H9 (cell line): Measurements from ENCODE around the gene EIF3A. TPM values are rescaled to one million over a fixed set of nuclear protein-coding genes. Genes with fewer than 3 reads are reported as not detected.

Experiments used
- DNase-seq: peaks from one replicate; pipeline ENCODE4 v3.0.0-alpha.2; 2017
- H2AFZ ChIP-seq: one replicate; pipeline ENCODE4 v1.6.1; 2013; ENCODE audit warnings: mild to moderate bottlenecking, low read length, control low read depth, moderate library complexity
- H2AK5ac ChIP-seq: 2 replicates; pipeline ENCODE4 v1.6.1; 2013; ENCODE audit warnings: low read length, control low read depth, mixed read lengths; ENCODE audit not compliant: insufficient read length
- H2BK120ac ChIP-seq: one replicate; pipeline ENCODE4 v1.6.1; 2013; ENCODE audit warnings: low read depth, mild to moderate bottlenecking, low read length, control low read depth, inconsistent platforms; ENCODE audit not compliant: poor library complexity, severe bottlenecking
- H2BK12ac ChIP-seq: 2 replicates; pipeline ENCODE4 v1.6.1; 2013; ENCODE audit warnings: low read length, control low read depth, mixed read lengths, low read depth; ENCODE audit not compliant: insufficient read length
- H2BK15ac ChIP-seq: 2 replicates; pipeline ENCODE4 v1.6.1; 2013; ENCODE audit warnings: low read depth, low read length, control low read depth
- H2BK20ac ChIP-seq: one replicate; pipeline ENCODE4 v1.6.1; 2013; ENCODE audit warnings: low read depth, mild to moderate bottlenecking, low read length, control low read depth, inconsistent platforms; ENCODE audit not compliant: poor library complexity, severe bottlenecking
- H2BK5ac ChIP-seq: 2 replicates; pipeline ENCODE4 v1.6.1; 2013; ENCODE audit warnings: low read length, control low read depth, mixed read lengths; ENCODE audit not compliant: insufficient read length
- H3K14ac ChIP-seq: 2 replicates; pipeline ENCODE4 v1.6.1; 2013; ENCODE audit warnings: low read length, control low read depth; ENCODE audit not compliant: insufficient read depth
- H3K18ac ChIP-seq: 2 replicates; pipeline ENCODE4 v1.6.1; 2013; ENCODE audit warnings: low read depth, mild to moderate bottlenecking, mixed read lengths, low read length, control low read depth; ENCODE audit not compliant: insufficient read length
- H3K23ac ChIP-seq: 2 replicates; pipeline ENCODE4 v1.6.1; 2013; ENCODE audit warnings: low read length, control low read depth, mixed read lengths, low read depth; ENCODE audit not compliant: insufficient read length
- H3K23me2 ChIP-seq: 2 replicates; pipeline ENCODE4 v1.6.1; 2013; ENCODE audit warnings: low read depth, mild to moderate bottlenecking, mixed read lengths, low read length, control low read depth; ENCODE audit not compliant: insufficient read length, poor library complexity, severe bottlenecking
- H3K27ac ChIP-seq: 2 replicates; pipeline ENCODE4 v1.5.1; 2013; ENCODE audit warnings: low read length, control low read depth, mixed read lengths, low read depth; ENCODE audit not compliant: insufficient read length
- H3K27me3 ChIP-seq: 2 replicates; pipeline ENCODE4 v1.6.1; 2013; ENCODE audit warnings: low read length, control low read depth, inconsistent platforms; ENCODE audit not compliant: insufficient read depth
- H3K4ac ChIP-seq: 2 replicates; pipeline ENCODE4 v1.6.1; 2013; ENCODE audit warnings: low read depth, mild to moderate bottlenecking, control low read depth, inconsistent platforms, low read length, moderate library complexity
- H3K4me1 ChIP-seq: 2 replicates; pipeline ENCODE4 v1.6.1; 2013; ENCODE audit warnings: low read length, control low read depth, inconsistent platforms; ENCODE audit not compliant: insufficient read depth
- H3K4me2 ChIP-seq: 2 replicates; pipeline ENCODE4 v1.6.1; 2013; ENCODE audit warnings: low read length, control low read depth, mixed read lengths; ENCODE audit not compliant: insufficient read length, insufficient read depth
- H3K56ac ChIP-seq: 2 replicates; pipeline ENCODE4 v1.6.1; 2013; ENCODE audit warnings: low read depth, mild to moderate bottlenecking, mixed read lengths, low read length, control low read depth; ENCODE audit not compliant: insufficient read length
- H3K79me1 ChIP-seq: 2 replicates; pipeline ENCODE4 v1.6.1; 2013; ENCODE audit warnings: low read depth, mild to moderate bottlenecking, moderate library complexity, low read length, control low read depth, inconsistent platforms; ENCODE audit not compliant: insufficient read depth, poor library complexity, severe bottlenecking
- H3K79me2 ChIP-seq: 2 replicates; pipeline ENCODE4 v1.6.1; 2013; ENCODE audit warnings: low read length, control low read depth, inconsistent platforms; ENCODE audit not compliant: insufficient read depth
- H3K9ac ChIP-seq: 2 replicates; pipeline ENCODE4 v1.6.1; 2013; ENCODE audit warnings: low read length, control low read depth, mixed read lengths; ENCODE audit not compliant: insufficient read length; ENCODE audit errors: extremely low read depth
- H3K9me3 ChIP-seq: one replicate; pipeline ENCODE4 v1.6.1; 2013; ENCODE audit warnings: low read depth, low read length, inconsistent platforms; ENCODE audit not compliant: control insufficient read depth
- H3T11ph ChIP-seq: one replicate; pipeline ENCODE4 v1.6.1; 2013; ENCODE audit warnings: mild to moderate bottlenecking, low read length, control low read depth, inconsistent platforms
- H4K20me1 ChIP-seq: one replicate; pipeline ENCODE4 v1.6.1; 2013; ENCODE audit not compliant: control insufficient read depth, insufficient read length, insufficient read depth
- H4K5ac ChIP-seq: 2 replicates; pipeline ENCODE4 v1.6.1; 2013; ENCODE audit warnings: low read depth, mild to moderate bottlenecking, mixed read lengths, low read length, control low read depth; ENCODE audit not compliant: insufficient read length
- H4K8ac ChIP-seq: replicated peaks from 2 replicates; pipeline ENCODE4 v1.6.1; 2013; ENCODE audit warnings: low read length, control low read depth, mixed read lengths, low read depth; ENCODE audit not compliant: insufficient read length
- H4K91ac ChIP-seq: 2 replicates; pipeline ENCODE4 v1.6.1; 2013; ENCODE audit warnings: low read depth, mild to moderate bottlenecking, moderate library complexity, mixed read lengths, low read length, control low read depth; ENCODE audit not compliant: insufficient read length
- H3K27ac Mint-ChIP-seq, 3 experiments: 2 replicates in 2 of 3; 3 replicates in 1 of 3; pipeline ENCODE4 v1.8.0; 2020 to 2021; ENCODE audit warnings: mixed read lengths in 3 of 3, mild to moderate bottlenecking in 1 of 3, moderate library complexity in 1 of 3
- H3K27me3 Mint-ChIP-seq: 2 replicates; pipeline ENCODE4 v1.8.0; 2021; ENCODE audit warnings: low read depth, mild to moderate bottlenecking, moderate library complexity, mixed read lengths
- H3K36me3 Mint-ChIP-seq, 3 experiments: 2 replicates in 2 of 3; 3 replicates in 1 of 3; pipeline ENCODE4 v1.8.0; 2020 to 2021; ENCODE audit warnings: low read depth in 3 of 3, mixed read lengths in 3 of 3; ENCODE audit not compliant: insufficient read depth in 1 of 3
- H3K4me1 Mint-ChIP-seq, 2 experiments: 2 replicates each; pipeline ENCODE4 v1.8.0; 2020; ENCODE audit warnings: mixed read lengths in 2 of 2
- H3K4me3 Mint-ChIP-seq, 2 experiments: 2 replicates in 1 of 2; 3 replicates in 1 of 2; pipeline ENCODE4 v1.8.0; 2020 to 2021; ENCODE audit warnings: mild to moderate bottlenecking in 2 of 2, mixed read lengths in 2 of 2, moderate library complexity in 1 of 2
- H3K9me3 Mint-ChIP-seq, 2 experiments: 2 replicates in 1 of 2; 3 replicates in 1 of 2; pipeline ENCODE4 v1.8.0; 2020; ENCODE audit warnings: mild to moderate bottlenecking in 2 of 2, mixed read lengths in 2 of 2, moderate library complexity in 1 of 2
- WGBS: extraction: QIAGEN DNeasy Blood & Tissue Kit; methylation state at CpG from one replicate; pipeline ENCODE4 v1.1.7; 2013; ENCODE audit warnings: missing lambda C conversion rate, low lambda C conversion rate, mixed read lengths; ENCODE audit not compliant: insufficient read length; ENCODE audit errors: extremely low coverage; 5-methylcytosine and 5-hydroxymethylcytosine counted together
- total RNA-seq: library from RNA; stranded (reverse); gene quantifications from 2 replicates; pipeline ENCODE4 v1.2.1, GENCODE V29; 2021
- TF ChIP-seq, protein P1 (sequence below): fragments of 200-600 bp; sonication (generic); conservative IDR thresholded peaks from 3 replicates; pipeline ENCODE4 v1.8.0; 2021; ENCODE audit warnings: antibody characterized with exemption, mild to moderate bottlenecking

EIF3A gene
- total RNA-seq, 1 experiment from 2014 or later, result 206 TPM

DNA sequence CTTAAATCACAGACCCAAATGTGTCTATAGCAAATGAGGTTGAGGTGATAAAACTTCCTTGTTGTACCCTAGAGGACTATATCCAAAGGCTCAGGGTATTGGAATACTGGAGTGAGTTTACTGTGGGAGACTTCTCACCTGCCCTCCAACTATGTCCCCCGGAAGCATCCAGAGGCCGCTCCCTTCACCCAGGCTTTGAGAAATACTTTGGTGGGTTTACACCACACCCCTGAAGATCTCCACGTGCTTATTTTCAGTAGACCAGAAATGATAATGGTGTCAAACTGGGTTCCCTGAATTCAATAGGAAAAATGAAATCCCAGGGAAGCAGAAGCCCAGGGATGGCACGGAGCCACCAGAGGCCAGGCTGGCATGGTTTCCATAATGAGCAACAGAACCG is 82.4 kb downstream of the EIF3A start:
- Histone ChIP-seq H4K20me1 (no peaks in the 10 kb centered on the region), H3K18ac (no peak overlapping the region), H3K23me2 (no peaks in the 10 kb centered on the region), H3K9me3 (no peaks in the 10 kb centered on the region), H3K9ac (no peak overlapping the region), H2BK120ac (no peak overlapping the region), H3K79me1 (no peaks in the 10 kb centered on the region), H3K4me2 (no peak overlapping the region), H2BK12ac (no peak overlapping the region), H4K91ac (no peak overlapping the region), H3K4me1 (no peaks in the 10 kb centered on the region), H3K79me2 (no peaks in the 10 kb centered on the region), H4K8ac (no peak overlapping the region), H2BK5ac (no peak overlapping the region), H3K27ac (no peak overlapping the region), H3K56ac (no peak overlapping the region), H3K4ac (no peak overlapping the region), H3K23ac (no peak overlapping the region), H2AFZ (no peak overlapping the region), H3K14ac (no peak overlapping the region), H2BK20ac (no peak overlapping the region), H3T11ph (no peak overlapping the region), H4K5ac (no peak overlapping the region), H3K27me3 (no peaks in the 10 kb centered on the region), H2BK15ac (no peak overlapping the region), H2AK5ac (no peak overlapping the region)
- peaks cover 2 to 5% of the 10 kb centered on the region in 2 experiments for H3K9me3 Mint-ChIP-seq
- no peak for DNase-seq
- H3K27ac Mint-ChIP-seq, result no peak overlapping the region
- TF ChIP-seq, protein P1, sequence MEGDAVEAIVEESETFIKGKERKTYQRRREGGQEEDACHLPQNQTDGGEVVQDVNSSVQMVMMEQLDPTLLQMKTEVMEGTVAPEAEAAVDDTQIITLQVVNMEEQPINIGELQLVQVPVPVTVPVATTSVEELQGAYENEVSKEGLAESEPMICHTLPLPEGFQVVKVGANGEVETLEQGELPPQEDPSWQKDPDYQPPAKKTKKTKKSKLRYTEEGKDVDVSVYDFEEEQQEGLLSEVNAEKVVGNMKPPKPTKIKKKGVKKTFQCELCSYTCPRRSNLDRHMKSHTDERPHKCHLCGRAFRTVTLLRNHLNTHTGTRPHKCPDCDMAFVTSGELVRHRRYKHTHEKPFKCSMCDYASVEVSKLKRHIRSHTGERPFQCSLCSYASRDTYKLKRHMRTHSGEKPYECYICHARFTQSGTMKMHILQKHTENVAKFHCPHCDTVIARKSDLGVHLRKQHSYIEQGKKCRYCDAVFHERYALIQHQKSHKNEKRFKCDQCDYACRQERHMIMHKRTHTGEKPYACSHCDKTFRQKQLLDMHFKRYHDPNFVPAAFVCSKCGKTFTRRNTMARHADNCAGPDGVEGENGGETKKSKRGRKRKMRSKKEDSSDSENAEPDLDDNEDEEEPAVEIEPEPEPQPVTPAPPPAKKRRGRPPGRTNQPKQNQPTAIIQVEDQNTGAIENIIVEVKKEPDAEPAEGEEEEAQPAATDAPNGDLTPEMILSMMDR, result no peak
- no CpG with 5 or more reads among the region's 5 CpGs for WGBS
- peaks cover 2% of the 10 kb centered on the region; the same call in 1 of the 2 replicates for H3K27me3 Mint-ChIP-seq
- H3K4me3 Mint-ChIP-seq, result no peak overlapping the region
- H3K4me1 Mint-ChIP-seq, result peaks cover 19 to 23% of the 10 kb centered on the region in 2 experiments
- no peaks in the 10 kb centered on the region; a peak in 1 of 7 replicates for H3K36me3 Mint-ChIP-seq
